ENCODE data around the gene OR6N1.
A peak's percentile ranks its signal among the peaks of the same experiment; 100 is the strongest.

Gene OR6N1

GRCh38 chr1:158771950-158772866, at the start of gene OR6N1:
OR6N1 (minus strand) TSS chr1:158772195; CDS start chr1:158766682, 5,513 bp downstream.
- no peak for DNase-seq

- no peak for DNase-seq
Measured at GRCh38 chr1:158821723-158822122, 49.7 kb upstream of the OR6N1 start.

- no peak for DNase-seq
Measured at GRCh38 chr1:158819461-158820443, 47.8 kb upstream of the OR6N1 start.

GRCh38 chr1:158818975-158819431, 47.0 kb upstream of the OR6N1 start:
- no peak for DNase-seq

- DNase-seq = no peak
Measured at GRCh38 chr1:158818560-158818959, 46.6 kb upstream of the OR6N1 start.

GRCh38 chr1:158814970-158815369, 43.0 kb upstream of the OR6N1 start:
- DNase-seq = no peak

- DNase-seq = no peak
Measured at GRCh38 chr1:158813164-158813563, 41.2 kb upstream of the OR6N1 start.

GRCh38 chr1:158812336-158812735, 40.3 kb upstream of the OR6N1 start:
- DNase-seq = no peak

- no peak for DNase-seq
Measured at GRCh38 chr1:158810311-158810710, 38.3 kb upstream of the OR6N1 start.

- no peak for DNase-seq
Measured at GRCh38 chr1:158809862-158810261, 37.9 kb upstream of the OR6N1 start.

- no peak for DNase-seq
Measured at GRCh38 chr1:158809256-158809655, 37.3 kb upstream of the OR6N1 start.

- no peak for DNase-seq
Measured at GRCh38 chr1:158806916-158807536, 35.0 kb upstream of the OR6N1 start.

GRCh38 chr1:158803678-158804077, 31.7 kb upstream of the OR6N1 start:
- DNase-seq = no peak

GRCh38 chr1:158801396-158801795, 29.4 kb upstream of the OR6N1 start:
- no peak for DNase-seq

GRCh38 chr1:158800526-158800925, 28.5 kb upstream of the OR6N1 start:
- no peak for DNase-seq

GRCh38 chr1:158799689-158800088, 27.7 kb upstream of the OR6N1 start:
- peak in 1 of 2 experiments; percentile 7 for DNase-seq

GRCh38 chr1:158798531-158798930, 26.5 kb upstream of the OR6N1 start:
- no peak for DNase-seq

- DNase-seq = no peak
Measured at GRCh38 chr1:158794247-158794646, 22.3 kb upstream of the OR6N1 start.

GRCh38 chr1:158793604-158794003, 21.6 kb upstream of the OR6N1 start:
- DNase-seq = peak; percentile 15 to 20

GRCh38 chr1:158781104-158781503, 9.1 kb upstream of the OR6N1 start, which contains the start of gene OR6N2:
OR6N2 (minus strand) TSS chr1:158781204; CDS start chr1:158777635, 3,569 bp downstream.
- no peak for DNase-seq

- DNase-seq = no peak
Measured at GRCh38 chr1:158754420-158754819, 17.6 kb downstream of the OR6N1 start, which contains the start of gene OR6K6. OR6K6 (plus strand) TSS chr1:158754720; CDS start chr1:158754888, 168 bp downstream.

- no peak for DNase-seq
Measured at GRCh38 chr1:158752155-158752712, 19.8 kb downstream of the OR6N1 start.

Measured in stimulated activated CD4-positive, alpha-beta T cell treated with anti-CD3 and anti-CD28 coated beads, Interleukin-4, amount 100 ng/mL, for 4 hours (primary cell).